ENCODE results near the gene DNAAF5.

- TF ChIP-seq CTCF (IDR thresholded peaks at IDR 0.05 in 2 of 3, conservative IDR thresholded peaks at IDR 0.05 in 1 of 3; ENCODE audit: insufficient read depth in 2 of 3, low read depth in 1 of 3, low read length in 3 of 3) (no peak), EZH2 (IDR thresholded peaks at IDR 0.05; ENCODE audit: borderline replicate concordance, low read depth, low read length) (no peak), REST (IDR thresholded peaks at IDR 0.05; ENCODE audit: borderline replicate concordance) (no peak), REST (CRISPR knock-in tag; IDR thresholded peaks at IDR 0.05; ENCODE audit: low read depth) (no peak), ZNF512 (tag; IDR thresholded peaks at IDR 0.05) (no peak), CHD7 (IDR thresholded peaks at IDR 0.05; ENCODE audit: low read depth, low read length) (no peak), ERF (CRISPR knock-in tag; IDR thresholded peaks at IDR 0.05) (no peak), SREBF2 (CRISPR knock-in tag; IDR thresholded peaks at IDR 0.05) (no peak), RBBP5 (IDR thresholded peaks at IDR 0.05; ENCODE audit: borderline replicate concordance, insufficient read depth, low read length, poor library complexity, severe bottlenecking) (no peak)
Measured at GRCh38 chr7:732556-732955, 6.1 kb downstream of the DNAAF5 start.

All from K562 (cell line).